NCI-H1930 (cell line): ENCODE data around the gene PCNX2.
"Not testable (repeated sequence)": the region's sequence is repeated elsewhere in the genome, so short reads cannot be mapped to it uniquely, and the experiment has no call there.

Experiments used
- DNase-seq, 2 experiments: peaks; one replicate each; lab custom pipeline; 2025; lab: John Stamatoyannopoulos, UW

PCNX2 gene

DNA sequence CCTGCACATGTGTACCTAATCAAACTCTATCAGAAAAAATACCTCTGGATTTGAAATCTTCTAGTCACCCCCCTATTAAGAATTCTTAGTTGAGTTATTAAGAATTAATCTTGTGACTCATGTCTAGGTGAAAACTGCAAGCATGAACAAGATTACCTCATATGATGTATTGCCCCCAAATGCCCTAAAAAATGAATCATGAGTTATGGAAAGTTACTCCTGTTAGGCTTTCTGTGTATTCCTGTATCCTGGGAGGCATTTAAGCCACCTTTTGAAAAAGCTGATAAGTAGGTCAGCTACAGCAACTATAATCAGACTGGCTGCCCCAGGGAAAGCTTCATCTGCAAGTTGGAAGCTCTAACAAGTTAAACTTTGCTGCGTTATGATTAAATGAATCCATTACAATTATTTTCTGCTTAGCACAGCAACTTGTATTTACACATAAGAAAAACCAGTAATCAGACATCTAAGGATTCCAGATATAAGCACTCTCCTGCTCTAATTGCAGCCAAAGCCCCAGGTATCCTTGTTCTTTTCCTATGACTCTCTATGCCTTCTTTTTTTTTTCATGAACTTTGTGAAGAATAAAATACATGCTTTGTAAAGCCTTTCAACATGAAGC, 197.5 kb downstream of the PCNX2 start:
- no peak for DNase-seq

GRCh38 chr1:233097546-233097945, 198.0 kb downstream of the PCNX2 start:
- DNase-seq: no peak

GRCh38 chr1:233094691-233095090, 200.8 kb downstream of the PCNX2 start:
- DNase-seq: no peak

DNA sequence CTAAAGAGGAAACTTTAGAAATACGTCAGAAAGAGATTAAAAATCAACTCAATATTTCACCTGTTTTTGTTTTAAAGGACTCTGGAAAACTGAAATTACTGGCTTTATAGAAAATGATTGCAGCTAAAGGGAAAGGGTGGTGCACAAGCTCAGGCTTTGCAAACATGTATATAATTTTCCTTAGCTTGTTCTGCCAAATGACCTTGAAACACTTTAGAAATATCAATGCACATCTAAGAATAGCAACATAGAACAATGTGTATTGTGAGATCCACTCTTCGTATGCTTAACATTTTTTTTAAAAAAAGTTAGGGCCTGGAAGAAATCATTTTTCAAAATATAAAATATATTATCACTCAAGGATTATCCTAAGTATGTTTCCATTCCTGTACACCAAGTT, 201.3 kb downstream of the PCNX2 start:
- no peak for DNase-seq

DNA sequence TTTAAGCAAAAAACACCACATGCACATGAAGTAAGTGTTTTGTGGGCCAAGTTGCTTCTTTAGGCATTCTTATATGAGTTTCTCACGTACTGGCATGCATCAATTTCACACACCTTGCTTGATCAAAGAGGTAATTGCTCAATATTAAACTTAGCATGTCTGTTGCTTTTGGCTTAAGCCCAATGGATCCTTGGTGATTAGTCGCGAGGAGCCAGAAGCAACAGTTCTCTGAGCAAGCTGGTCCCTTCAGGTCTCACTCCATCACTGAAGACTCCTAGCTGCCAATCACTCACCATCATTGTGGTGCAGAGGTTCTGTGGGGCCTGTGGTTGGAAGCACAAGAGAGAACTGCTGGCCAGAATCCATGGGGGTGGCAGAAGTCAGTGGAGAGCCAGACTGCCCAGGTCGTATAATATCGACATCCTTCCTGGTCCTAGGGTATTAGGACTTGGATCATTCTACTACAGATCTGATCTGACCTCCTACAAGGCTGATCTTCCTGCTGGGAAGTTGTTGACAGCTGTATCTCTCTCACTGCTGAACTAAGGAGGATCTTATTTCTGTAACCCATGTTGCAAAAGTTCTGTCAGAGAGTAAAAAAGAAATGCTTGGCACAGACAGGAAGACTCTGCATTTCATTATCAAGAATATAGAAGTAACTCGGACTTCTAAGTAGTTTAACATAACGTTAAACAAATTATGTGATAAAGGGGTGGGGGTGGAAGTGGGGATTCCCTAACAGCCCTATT, 204.6 kb downstream of the PCNX2 start:
- no peak for DNase-seq

- DNase-seq: no peak
Observed at GRCh38 chr1:233089251-233089650, 206.3 kb downstream of the PCNX2 start.

GRCh38 chr1:233088613-233089012, 206.9 kb downstream of the PCNX2 start:
- no peak for DNase-seq

DNA sequence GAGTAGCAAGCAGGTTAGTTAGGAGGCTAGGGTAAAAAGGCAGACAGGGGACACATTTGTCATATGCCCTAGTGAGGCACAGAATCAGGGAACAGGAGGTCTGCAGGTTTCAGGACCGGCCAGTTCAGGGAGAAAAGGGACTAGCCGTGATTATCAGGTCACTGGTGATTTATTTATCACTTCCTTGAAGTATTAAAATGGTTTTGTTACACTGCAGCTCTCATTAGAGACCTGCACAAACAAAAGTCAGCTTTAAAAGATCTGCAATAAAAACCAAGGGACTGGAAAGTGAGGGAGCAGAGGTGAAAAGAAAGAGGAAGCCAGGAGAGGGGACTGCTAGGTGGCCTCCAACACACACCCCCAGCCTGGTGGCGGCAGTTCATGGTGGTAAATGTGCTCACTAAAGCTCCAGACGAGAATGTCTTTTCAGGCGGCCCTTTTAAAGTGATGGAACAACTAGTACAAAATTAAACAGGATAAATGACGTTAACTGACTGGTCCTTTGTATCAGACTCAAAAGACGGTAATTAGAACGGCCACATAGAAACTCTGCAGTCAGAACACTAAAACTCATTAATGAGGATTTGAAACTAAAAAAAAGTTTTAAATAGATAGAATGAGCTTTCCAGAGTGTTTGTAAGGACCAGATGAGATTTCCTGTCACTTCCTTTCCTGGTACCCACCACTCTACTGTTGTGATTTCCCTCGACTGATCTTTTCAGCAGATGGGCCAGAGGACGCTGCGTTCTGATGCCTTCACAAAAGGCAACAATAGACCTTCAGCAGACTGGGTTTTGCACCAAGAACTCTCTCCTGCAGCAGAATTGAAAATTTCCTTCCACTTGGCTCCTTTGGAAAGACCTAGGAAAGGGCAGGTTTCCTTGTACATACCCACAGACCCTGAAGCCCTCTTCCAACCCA, 208.3 kb downstream of the PCNX2 start:
- no peak for DNase-seq

DNA sequence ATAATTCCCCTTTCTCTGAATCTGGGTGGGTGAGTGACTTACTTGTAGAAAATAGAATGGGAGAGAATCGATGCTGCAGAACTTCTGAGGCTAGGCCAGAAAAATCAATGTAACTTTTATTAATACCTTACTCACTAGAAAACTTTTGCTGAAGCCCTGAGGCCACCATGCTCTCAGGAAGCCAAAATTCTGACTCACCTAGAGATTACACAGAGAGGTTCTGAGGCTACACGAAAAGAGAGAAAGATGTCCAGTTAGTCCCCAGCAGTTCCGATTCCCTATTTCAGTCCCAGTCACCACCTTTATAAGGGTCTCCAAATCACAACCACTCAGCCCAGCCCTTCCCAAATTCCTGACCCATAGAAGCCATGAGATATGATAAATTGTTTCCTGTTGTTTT, 210.0 kb downstream of the PCNX2 start:
- no peak for DNase-seq

- no peak for DNase-seq
Observed at GRCh38 chr1:233082778-233083550, 212.6 kb downstream of the PCNX2 start.

GRCh38 chr1:233081735-233082134, 213.8 kb downstream of the PCNX2 start:
- no peak for DNase-seq

DNA sequence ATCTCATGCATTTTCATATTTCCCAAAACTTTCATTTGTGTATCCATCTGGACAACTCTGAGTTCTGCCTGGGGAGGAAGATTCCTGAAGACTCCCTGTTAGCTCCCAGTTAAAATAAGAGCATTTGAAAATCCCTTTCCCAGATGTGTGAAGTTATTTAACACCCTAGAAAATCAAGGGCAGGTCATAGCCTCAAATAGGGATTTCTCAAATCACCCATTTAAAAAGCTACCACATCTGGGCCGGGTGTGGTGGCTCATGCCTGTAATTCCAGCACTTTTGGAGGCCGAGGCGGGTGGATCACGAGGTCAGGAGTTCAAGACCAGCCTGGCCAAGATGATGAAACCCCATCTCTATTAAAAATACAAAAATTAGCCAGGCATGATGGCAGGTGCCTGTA, 214.7 kb downstream of the PCNX2 start:
- DNase-seq: not testable (repeated sequence)

DNA sequence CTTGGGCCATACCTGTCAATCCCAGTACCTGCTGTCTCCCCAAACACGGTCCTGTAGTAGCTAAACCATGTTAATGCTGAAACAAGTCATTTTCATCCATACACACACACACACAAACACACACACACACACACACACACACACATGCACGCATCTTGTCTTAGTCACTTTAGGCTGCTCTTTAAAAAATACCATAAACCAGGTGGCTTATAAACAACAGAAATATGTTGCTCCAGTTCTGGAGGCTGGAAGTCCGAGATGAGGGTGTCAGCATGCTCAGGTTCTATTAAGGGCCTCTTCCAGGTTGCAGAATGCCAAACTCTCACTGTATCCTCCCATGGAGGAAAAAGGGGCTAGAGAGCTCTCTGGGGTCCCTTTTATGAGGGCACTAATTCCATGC, 215.2 kb downstream of the PCNX2 start:
- DNase-seq: no peak

- DNase-seq: no peak
Observed at GRCh38 chr1:233079574-233079973, 216.0 kb downstream of the PCNX2 start.

GRCh38 chr1:233078396-233078795, 217.1 kb downstream of the PCNX2 start:
- no peak for DNase-seq

- DNase-seq: no peak
Observed at GRCh38 chr1:233075915-233076295, 219.6 kb downstream of the PCNX2 start.

DNA sequence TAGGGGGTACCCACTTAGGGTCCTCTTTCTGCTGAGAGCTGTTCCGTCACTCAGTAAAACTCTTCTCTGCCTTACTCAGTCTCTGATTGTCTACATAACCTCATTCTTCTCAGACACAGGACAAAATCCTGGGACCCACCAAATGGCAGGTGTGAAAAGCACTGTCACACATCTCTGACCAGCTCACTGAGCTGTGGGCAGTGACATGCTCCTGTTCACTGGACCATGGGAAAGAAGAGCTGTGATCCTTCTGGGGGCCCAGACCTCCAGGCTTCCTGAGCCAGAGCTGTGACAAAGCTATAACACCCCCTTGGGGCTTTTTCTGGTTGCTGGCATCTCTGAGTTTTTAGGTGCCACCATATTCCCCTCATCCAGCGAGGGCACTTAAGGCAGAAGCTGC, 229.4 kb downstream of the PCNX2 start:
- no peak for DNase-seq

DNA sequence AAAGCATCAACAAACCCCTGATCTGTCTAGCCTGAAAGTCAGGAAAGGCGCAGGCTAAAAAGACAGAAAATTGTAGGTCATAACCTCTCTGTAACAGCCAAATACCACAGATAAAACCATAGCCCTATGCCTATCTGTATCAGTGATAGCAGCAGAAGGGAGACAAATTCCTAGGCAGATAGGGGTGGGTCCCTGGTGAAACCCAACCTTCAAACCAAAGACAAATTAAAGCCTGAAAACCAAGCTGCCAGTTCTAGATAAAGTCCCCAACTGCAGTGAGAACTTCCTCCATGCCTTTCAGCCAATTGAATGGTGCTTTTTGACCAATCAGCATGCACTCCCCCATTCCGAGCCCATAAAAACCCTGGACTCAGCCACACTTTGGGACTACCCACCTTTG, 229.8 kb downstream of the PCNX2 start:
- no peak for DNase-seq

GRCh38 chr1:233064988-233065387, 230.5 kb downstream of the PCNX2 start:
- DNase-seq: no peak

GRCh38 chr1:233063462-233063861, 232.1 kb downstream of the PCNX2 start:
- DNase-seq: no peak

DNA sequence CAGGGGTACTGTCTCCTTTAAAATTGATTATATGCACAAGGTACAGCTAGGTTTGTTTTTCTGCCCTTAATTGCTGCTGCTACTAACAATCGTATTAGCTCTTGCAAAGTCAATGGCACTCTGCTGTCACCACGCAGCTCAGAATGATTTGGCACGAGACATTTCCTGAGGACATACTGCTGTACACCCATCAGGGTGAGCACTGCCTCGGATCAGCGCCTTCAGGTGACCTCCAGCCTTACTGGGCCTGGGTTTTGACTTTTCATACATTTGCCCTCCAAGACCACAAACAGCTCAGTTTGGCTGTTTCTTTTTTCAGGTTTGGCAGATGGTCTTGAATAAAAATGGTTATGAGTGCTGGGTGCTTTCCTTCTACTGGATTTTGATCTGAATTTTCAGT, 234.3 kb downstream of the PCNX2 start:
- DNase-seq: no peak

GRCh38 chr1:233060461-233060994, 235.0 kb downstream of the PCNX2 start:
- no peak for DNase-seq
